Mesenchymal stem cell (in vitro differentiated cells and primary cell): ENCODE results near the gene MARK4.

Experiments
- DNase-seq: peaks from one replicate; pipeline ENCODE4 v3.0.0-alpha.2; 2013
- H2AFZ ChIP-seq: one replicate; pipeline ENCODE4 v1.6.1; 2013; ENCODE audit warnings: low read depth, mild to moderate bottlenecking, control low read depth, inconsistent platforms, low read length, moderate library complexity
- H2AK5ac ChIP-seq: 2 replicates; pipeline ENCODE4 v1.6.1; 2013; ENCODE audit warnings: low read length, moderate library complexity, mild to moderate bottlenecking, inconsistent platforms; ENCODE audit not compliant: severe bottlenecking
- H2BK120ac ChIP-seq: one replicate; pipeline ENCODE4 v1.6.1; 2013; ENCODE audit warnings: low read depth, mild to moderate bottlenecking, inconsistent platforms, low read length, moderate library complexity
- H2BK12ac ChIP-seq, 2 experiments: one replicate each; pipeline ENCODE4 v1.6.1; 2013; ENCODE audit warnings: inconsistent platforms in 2 of 2, low read length in 2 of 2, mild to moderate bottlenecking in 2 of 2, moderate library complexity in 2 of 2, control low read depth in 1 of 2
- H2BK15ac ChIP-seq: one replicate; pipeline ENCODE4 v1.6.1; 2013; ENCODE audit warnings: mild to moderate bottlenecking, low read depth, inconsistent platforms; ENCODE audit not compliant: poor library complexity, severe bottlenecking
- H2BK5ac ChIP-seq: 2 replicates; pipeline ENCODE4 v1.6.1; 2013; ENCODE audit warnings: low read depth, mild to moderate bottlenecking, low read length, control low read depth, inconsistent platforms; ENCODE audit not compliant: poor library complexity, severe bottlenecking
- H3K14ac ChIP-seq, 2 experiments: one replicate each; pipeline ENCODE4 v1.6.1; 2013; ENCODE audit warnings: inconsistent platforms in 2 of 2, low read length in 2 of 2, control low read depth in 1 of 2, mild to moderate bottlenecking in 1 of 2, moderate library complexity in 1 of 2
- H3K18ac ChIP-seq, 2 experiments: one replicate each; pipeline ENCODE4 v1.6.1; 2013; ENCODE audit warnings: inconsistent platforms in 2 of 2, low read length in 2 of 2, control low read depth in 1 of 2, low read depth in 1 of 2, mild to moderate bottlenecking in 1 of 2
- H3K23ac ChIP-seq, 2 experiments: one replicate each; pipeline ENCODE4 v1.6.1; 2013; ENCODE audit warnings: inconsistent platforms in 2 of 2, low read length in 2 of 2, mild to moderate bottlenecking in 2 of 2, moderate library complexity in 2 of 2, control low read depth in 1 of 2
- H3K27ac ChIP-seq: 2 replicates; pipeline ENCODE4 v1.5.1; 2013; ENCODE audit warnings: mild to moderate bottlenecking, moderate library complexity, low read length, control low read depth, inconsistent platforms; ENCODE audit not compliant: poor library complexity, severe bottlenecking
- H3K27me3 ChIP-seq, 2 experiments: 2 replicates each; pipeline versions ENCODE4 v1.6.1 to v1.7.0; 2013; ENCODE audit warnings: low read length in 2 of 2, mild to moderate bottlenecking in 2 of 2, moderate library complexity in 2 of 2, control low read depth in 1 of 2, inconsistent platforms in 1 of 2; ENCODE audit not compliant: control insufficient read depth in 1 of 2, insufficient read depth in 1 of 2
- H3K36me3 ChIP-seq, 2 experiments: 2 replicates each; pipeline versions ENCODE4 v1.6.1 to v1.7.0; 2013; ENCODE audit warnings: low read length in 2 of 2, control low read depth in 1 of 2, inconsistent platforms in 1 of 2, low read depth in 1 of 2, mild to moderate bottlenecking in 1 of 2; ENCODE audit not compliant: insufficient read depth in 2 of 2, control insufficient read depth in 1 of 2
- H3K4ac ChIP-seq, 2 experiments: one replicate each; pipeline ENCODE4 v1.6.1; 2013; ENCODE audit warnings: inconsistent platforms in 2 of 2, low read length in 2 of 2, mild to moderate bottlenecking in 2 of 2, moderate library complexity in 2 of 2, control low read depth in 1 of 2, low read depth in 1 of 2
- H3K4me1 ChIP-seq: 2 replicates; pipeline ENCODE4 v1.6.1; 2013; ENCODE audit warnings: low read depth, low read length, control low read depth; ENCODE audit not compliant: control insufficient read depth, insufficient read depth
- H3K4me2 ChIP-seq: 2 replicates; pipeline ENCODE4 v1.6.1; 2013; ENCODE audit warnings: low read length, mild to moderate bottlenecking, inconsistent platforms; ENCODE audit not compliant: poor library complexity, severe bottlenecking
- H3K4me3 ChIP-seq, 2 experiments: 2 replicates each; pipeline versions ENCODE4 v1.5.1 to v1.7.0; 2013; ENCODE audit warnings: low read length in 2 of 2, mild to moderate bottlenecking in 2 of 2, control low read depth in 1 of 2, low read depth in 1 of 2; ENCODE audit not compliant: insufficient read depth in 1 of 2
- H3K79me1 ChIP-seq: replicated peaks from 2 replicates; pipeline ENCODE4 v1.6.1; 2013; ENCODE audit warnings: mild to moderate bottlenecking, control low read depth, low read length, inconsistent platforms; ENCODE audit not compliant: poor library complexity, severe bottlenecking
- H3K9ac ChIP-seq: 2 replicates; pipeline ENCODE4 v1.7.0; 2013; ENCODE audit warnings: mild to moderate bottlenecking, low read length, moderate library complexity
- H3K9me3 ChIP-seq: 2 replicates; pipeline ENCODE4 v1.7.0; 2013; ENCODE audit warnings: mild to moderate bottlenecking, low read length; ENCODE audit not compliant: control insufficient read depth
- H4K8ac ChIP-seq: one replicate; pipeline ENCODE4 v1.6.1; 2013; ENCODE audit warnings: inconsistent platforms, mild to moderate bottlenecking, low read length, moderate library complexity
- H4K91ac ChIP-seq: one replicate; pipeline ENCODE4 v1.6.1; 2013; ENCODE audit warnings: mild to moderate bottlenecking, low read length, inconsistent platforms
- WGBS: methylation state at CpG from one replicate; pipeline ENCODE4 v1.1.7; 2013; ENCODE audit warnings: mixed read lengths; 5-methylcytosine and 5-hydroxymethylcytosine counted together

MARK4 gene

DNA sequence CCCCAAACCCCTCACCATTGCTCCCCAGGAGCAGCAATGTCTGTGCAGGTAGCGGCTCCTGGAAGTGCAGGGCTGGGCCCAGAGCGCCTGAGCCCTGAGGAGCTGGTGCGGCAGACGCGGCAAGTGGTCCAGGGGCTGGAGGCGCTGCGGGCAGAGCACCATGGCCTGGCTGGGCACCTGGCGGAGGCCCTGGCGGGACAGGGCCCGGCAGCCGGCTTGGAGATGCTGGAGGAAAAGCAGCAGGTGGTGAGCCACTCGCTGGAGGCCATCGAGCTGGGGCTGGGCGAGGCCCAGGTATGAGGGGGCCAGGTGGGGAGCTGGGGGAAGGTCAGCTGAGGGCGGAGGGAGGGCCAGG is 94.4 kb downstream of the MARK4 start:
- Histone ChIP-seq H3K4me2 (no peak overlapping the region), H3K9ac (no peak overlapping the region), H3K27me3 (peaks cover 20 to 36% of the 10 kb centered on the region in 2 experiments), H2BK5ac (no peak overlapping the region), H3K18ac (no peak overlapping the region), H4K8ac (no peak overlapping the region), H2AFZ (no peak overlapping the region), H4K91ac (no peak overlapping the region), H3K36me3 (peaks cover 0 to 13% of the 10 kb centered on the region in 2 experiments), H3K27ac (no peak overlapping the region), H3K79me1 (no peaks in the 10 kb centered on the region), H3K9me3 (no peaks in the 10 kb centered on the region), H3K14ac (no peak overlapping the region), H3K23ac (no peak overlapping the region), H3K4ac (no peak overlapping the region), H2AK5ac (no peak overlapping the region), H2BK12ac (no peak overlapping the region), H3K4me3 (no peak overlapping the region), H3K4me1 (peaks cover 13% of the 10 kb centered on the region), H2BK120ac (no peak overlapping the region), H2BK15ac (no peak overlapping the region)
- 88% methylated on average over 15 of the region's 15 CpGs for WGBS
- no peak for DNase-seq

- Histone ChIP-seq H3K23ac (no peak overlapping the region), H3K4ac (no peak overlapping the region), H3K9me3 (no peaks in the 10 kb centered on the region), H3K9ac (no peak overlapping the region), H2AFZ (no peak overlapping the region), H3K4me3 (no peak overlapping the region), H3K79me1 (no peaks in the 10 kb centered on the region), H3K14ac (peak overlapping the region in 1 of 2 experiments; percentile 72), H4K8ac (no peak overlapping the region), H3K18ac (no peak overlapping the region), H2AK5ac (no peak overlapping the region), H3K4me1 (peaks cover 6% of the 10 kb centered on the region), H2BK5ac (no peak overlapping the region), H3K27ac (no peak overlapping the region), H2BK120ac (no peak overlapping the region), H2BK12ac (no peak overlapping the region), H2BK15ac (no peak overlapping the region), H3K36me3 (peaks cover 9 to 23% of the 10 kb centered on the region in 2 experiments), H4K91ac (peak overlapping the region; percentile 11), H3K27me3 (peaks cover 14 to 27% of the 10 kb centered on the region in 2 experiments), H3K4me2 (no peak overlapping the region)
- no peak for DNase-seq
- 46% methylated on average over 25 of the region's 27 CpGs for WGBS
Observed at GRCh38 chr19:45346449-45346848, 95.4 kb downstream of the MARK4 start.

GRCh38 chr19:45347570-45348366 is 96.7 kb downstream of the MARK4 start:
- Histone ChIP-seq H3K14ac (no peak overlapping the region), H3K4me2 (no peak overlapping the region), H3K4me3 (no peak overlapping the region), H3K79me1 (no peaks in the 10 kb centered on the region), H4K8ac (no peak overlapping the region), H2BK12ac (no peak overlapping the region), H3K4ac (no peak overlapping the region), H2AK5ac (no peak overlapping the region), H3K36me3 (peaks cover 22 to 36% of the 10 kb centered on the region in 2 experiments), H2BK15ac (no peak overlapping the region), H2BK5ac (no peak overlapping the region), H2AFZ (no peak overlapping the region), H3K18ac (no peak overlapping the region), H3K4me1 (peaks cover 6% of the 10 kb centered on the region), H4K91ac (no peak overlapping the region), H3K9ac (no peak overlapping the region), H3K23ac (no peak overlapping the region), H3K27ac (no peak overlapping the region), H2BK120ac (no peak overlapping the region), H3K27me3 (peaks cover 9 to 19% of the 10 kb centered on the region in 2 experiments), H3K9me3 (no peaks in the 10 kb centered on the region)
- WGBS: 90% methylated on average over 25 of the region's 25 CpGs
- DNase-seq: no peak

DNA sequence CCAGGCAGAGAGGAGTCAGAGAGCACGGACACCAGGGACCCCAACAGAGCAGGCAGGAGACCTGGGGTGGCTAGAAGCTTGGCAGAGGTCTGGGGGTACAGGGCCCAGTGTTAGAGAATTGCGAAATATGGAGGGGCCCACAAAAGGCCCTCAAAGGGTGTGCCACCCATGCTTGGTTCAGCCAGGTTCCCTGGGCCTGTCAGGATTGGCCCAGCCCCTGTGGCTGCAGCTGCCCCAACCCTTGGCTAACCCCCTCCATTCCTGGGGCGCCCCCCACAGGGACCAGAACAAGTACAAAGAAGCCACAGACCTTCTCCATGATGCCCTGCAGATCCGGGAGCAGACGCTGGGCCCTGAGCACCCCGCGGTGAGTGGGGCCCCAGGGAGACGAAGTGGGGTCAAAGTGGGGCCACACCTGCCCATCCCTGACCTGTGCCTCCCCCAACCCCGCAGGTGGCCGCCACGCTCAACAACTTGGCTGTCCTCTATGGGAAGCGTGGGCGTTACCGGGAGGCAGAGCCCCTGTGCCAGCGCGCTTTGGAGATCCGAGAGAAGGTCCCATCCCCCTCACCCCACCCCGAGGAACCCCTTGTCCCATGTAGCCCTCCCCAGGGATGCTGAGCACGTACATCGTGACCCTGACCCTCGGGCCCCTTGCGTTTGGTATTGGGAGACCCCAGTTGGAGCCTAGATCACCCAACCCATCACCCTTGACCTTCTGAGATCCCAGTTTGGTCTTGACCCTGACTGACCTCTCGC is 97.5 kb downstream of the MARK4 start:
- Histone ChIP-seq H2BK5ac (no peak overlapping the region), H4K8ac (no peak overlapping the region), H2AK5ac (no peak overlapping the region), H2AFZ (no peak overlapping the region), H3K27me3 (peaks cover 9 to 17% of the 10 kb centered on the region in 2 experiments), H2BK120ac (no peak overlapping the region), H3K4me3 (no peak overlapping the region), H3K4ac (no peak overlapping the region), H3K9ac (no peak overlapping the region), H3K27ac (no peak overlapping the region), H3K79me1 (no peaks in the 10 kb centered on the region), H4K91ac (no peak overlapping the region), H3K14ac (no peak overlapping the region), H3K9me3 (no peaks in the 10 kb centered on the region), H3K18ac (no peak overlapping the region), H2BK15ac (no peak overlapping the region), H3K4me1 (peaks cover 6% of the 10 kb centered on the region), H3K4me2 (no peak overlapping the region), H3K23ac (no peak overlapping the region), H3K36me3 (peaks cover 30 to 44% of the 10 kb centered on the region in 2 experiments), H2BK12ac (no peak overlapping the region)
- 89% methylated on average over 23 of the region's 23 CpGs for WGBS
- no peak for DNase-seq
